Calu3 (cell line): ENCODE data around the gene KLC3. TPM values are rescaled to one million over a fixed set of nuclear protein-coding genes. Genes with fewer than 3 reads are reported as not detected.

Experiments used
- BruUV-seq: library from RNA; stranded (reverse); fragments of 400-500 nt; replicated peaks from 2 replicates; lab custom pipeline; 2021; lab: Mats Ljungman, UMichigan
- CTCF ChIA-PET: fragments of 300-600 bp; sonication (Branson Sonifier 250); formaldehyde crosslinking; loops from one replicate; lab custom pipeline; 2022; ENCODE audit warnings: antibody characterized with exemption; lab: Charles Lee
- DNase-seq: peaks from one replicate; pipeline ENCODE4 v3.0.0; 2022
- H3K27ac Mint-ChIP-seq: one replicate; pipeline ENCODE4 v1.8.0; 2022; ENCODE audit warnings: mixed read lengths; ENCODE audit not compliant: unreplicated experiment
- H3K27me3 Mint-ChIP-seq: one replicate; pipeline ENCODE4 v1.8.0; 2022; ENCODE audit warnings: mixed read lengths; ENCODE audit not compliant: unreplicated experiment
- H3K36me3 Mint-ChIP-seq: one replicate; pipeline ENCODE4 v1.8.0; 2022; ENCODE audit warnings: mild to moderate bottlenecking, moderate library complexity, mixed read lengths; ENCODE audit not compliant: insufficient read depth, unreplicated experiment
- H3K4me1 Mint-ChIP-seq: one replicate; pipeline ENCODE4 v1.8.0; 2022; ENCODE audit warnings: mild to moderate bottlenecking, low read depth, mixed read lengths; ENCODE audit not compliant: unreplicated experiment
- H3K4me3 Mint-ChIP-seq: one replicate; pipeline ENCODE4 v1.8.0; 2022; ENCODE audit warnings: mild to moderate bottlenecking, low read depth, moderate library complexity, mixed read lengths; ENCODE audit not compliant: unreplicated experiment
- H3K9me3 Mint-ChIP-seq: one replicate; pipeline ENCODE4 v1.8.0; 2022; ENCODE audit warnings: low read depth, mixed read lengths; ENCODE audit not compliant: unreplicated experiment
- CTCF ChIP-seq: fragments of 200-600 bp; IDR thresholded peaks from one replicate; pipeline ENCODE4 v1.8.0; 2022; ENCODE audit warnings: antibody characterized with exemption; ENCODE audit not compliant: unreplicated experiment
- intact Hi-C: fragments of 100-400 bp; cut with micrococcal nuclease; formaldehyde crosslinking; loops from one replicate; pipeline ENCODE4 v1.10.0; 2022; ENCODE audit not compliant: unreplicated experiment
- total RNA-seq: library from RNA; stranded (reverse); gene quantifications from 2 replicates; pipeline ENCODE4 v1.2.3, GENCODE V29; 2022

Gene KLC3
- total RNA-seq, 1 experiment from 2014 or later, result 3.3 TPM

GRCh38 chr19:45321848-45322247, 18.7 kb upstream of the KLC3 start:
- Mint-ChIP-seq H3K36me3 (peaks cover 6% of the 10 kb centered on the region), H3K4me1 (peaks cover 23% of the 10 kb centered on the region), H3K9me3 (no peaks in the 10 kb centered on the region), H3K27me3 (peaks cover 56% of the 10 kb centered on the region), H3K27ac (no peak overlapping the region), H3K4me3 (no peak overlapping the region)
- no peak for TF ChIP-seq CTCF
- intact Hi-C loops, result no loop called here
- CTCF ChIA-PET, result no interaction called here
- BruUV-seq, result no TSS peak
- DNase-seq, result no peak

- no peak for DNase-seq
- Mint-ChIP-seq H3K27me3 (peaks cover 52% of the 10 kb centered on the region), H3K27ac (no peak overlapping the region), H3K36me3 (peaks cover 6% of the 10 kb centered on the region), H3K4me3 (no peak overlapping the region), H3K4me1 (peaks cover 23% of the 10 kb centered on the region), H3K9me3 (no peaks in the 10 kb centered on the region)
- intact Hi-C loops, result no loop called here
- CTCF ChIA-PET, result interaction anchor here (0.7 kb wide), 1 partner anchor 148 kb away, joined by 4 read pairs; no protein-coding TSS in a partner anchor
- no TSS peak for BruUV-seq
- TF ChIP-seq CTCF, result no peak
Observed at GRCh38 chr19:45322311-45322710, 18.2 kb upstream of the KLC3 start.

GRCh38 chr19:45322744-45323281, 17.7 kb upstream of the KLC3 start, which contains the start of gene CKM:
CKM (minus strand) TSS chr19:45322875; CDS start chr19:45319713, 3,162 bp downstream.
- DNase-seq, result no peak
- H3K27me3 Mint-ChIP-seq, result peaks cover 49% of the 10 kb centered on the region
- H3K9me3 Mint-ChIP-seq, result no peaks in the 10 kb centered on the region
- peaks cover 23% of the 10 kb centered on the region for H3K4me1 Mint-ChIP-seq
- CTCF ChIA-PET, result interaction anchor here (0.7 kb wide), 1 partner anchor 148 kb away, joined by 4 read pairs; no protein-coding TSS in a partner anchor
- peaks cover 6% of the 10 kb centered on the region for H3K36me3 Mint-ChIP-seq
- no peak within 1 kb of the TSS for H3K27ac Mint-ChIP-seq
- H3K4me3 Mint-ChIP-seq, result peak within 1 kb of the TSS; percentile 61
- BruUV-seq, result no TSS peak
- no peak for TF ChIP-seq CTCF
- intact Hi-C loops, result no loop called here

GRCh38 chr19:45323671-45324081, 16.9 kb upstream of the KLC3 start:
- CTCF ChIA-PET, result no interaction called here
- peak overlapping the region; percentile 61 for H3K4me3 Mint-ChIP-seq
- H3K4me1 Mint-ChIP-seq, result peaks cover 23% of the 10 kb centered on the region
- H3K9me3 Mint-ChIP-seq, result no peaks in the 10 kb centered on the region
- H3K27ac Mint-ChIP-seq, result no peak overlapping the region
- intact Hi-C loops, result no loop called here
- DNase-seq, result peak; percentile 30
- peaks cover 49% of the 10 kb centered on the region for H3K27me3 Mint-ChIP-seq
- peaks cover 6% of the 10 kb centered on the region for H3K36me3 Mint-ChIP-seq
- no TSS peak for BruUV-seq
- TF ChIP-seq CTCF, result no peak
